Loucy (cell line): Measurements from ENCODE around the gene ADGRB3.

Experiments used
- H2AFZ ChIP-seq: fragments of 200-600 bp; sonication (generic); 2 replicates; pipeline ENCODE4 v1.6.0; 2016; ENCODE audit warnings: antibody characterized with exemption, mild to moderate bottlenecking, low read length, moderate library complexity
- H3F3A ChIP-seq: fragments of 200-600 bp; 2 replicates; pipeline ENCODE4 v1.6.0; 2016; ENCODE audit warnings: antibody characterized with exemption, low read depth, mild to moderate bottlenecking
- H3K27me3 ChIP-seq: fragments of 200-600 bp; sonication (generic); 2 replicates; pipeline ENCODE4 v1.6.1; 2014; ENCODE audit warnings: low read length, mild to moderate bottlenecking; ENCODE audit not compliant: insufficient read depth, poor library complexity, severe bottlenecking
- H3K36me3 ChIP-seq: fragments of 200-600 bp; sonication (generic); 2 replicates; pipeline ENCODE4 v1.6.1; 2016; ENCODE audit warnings: low read length; ENCODE audit not compliant: insufficient read depth
- H3K4me1 ChIP-seq: fragments of 200-600 bp; sonication (generic); 2 replicates; pipeline ENCODE4 v1.5.1; 2014; ENCODE audit warnings: low read length, mild to moderate bottlenecking; ENCODE audit not compliant: insufficient read depth, poor library complexity, severe bottlenecking
- H3K4me2 ChIP-seq: fragments of 200-600 bp; sonication (generic); 2 replicates; pipeline ENCODE4 v1.6.0; 2014; ENCODE audit warnings: antibody characterized with exemption, low read length, low read depth, mild to moderate bottlenecking; ENCODE audit not compliant: poor library complexity, severe bottlenecking
- H3K4me3 ChIP-seq: fragments of 200-600 bp; sonication (generic); 2 replicates; pipeline ENCODE4 v1.5.1; 2014; ENCODE audit warnings: low read length, mild to moderate bottlenecking, mixed read lengths; ENCODE audit not compliant: poor library complexity, severe bottlenecking
- H3K79me2 ChIP-seq: fragments of 200-600 bp; sonication (generic); 2 replicates; pipeline ENCODE4 v1.6.1; 2014; ENCODE audit warnings: low read length; ENCODE audit not compliant: insufficient read depth
- H3K9ac ChIP-seq: fragments of 200-600 bp; sonication (generic); 2 replicates; pipeline ENCODE4 v1.6.0; 2014; ENCODE audit warnings: mild to moderate bottlenecking, low read depth, low read length, moderate library complexity; ENCODE audit not compliant: poor library complexity, severe bottlenecking
- H3K9me2 ChIP-seq: fragments of 200-600 bp; sonication (generic); replicated peaks from 2 replicates; pipeline ENCODE4 v1.6.1; 2016; ENCODE audit warnings: low read depth, low read length, mixed read lengths
- H3K9me3 ChIP-seq: fragments of 200-600 bp; sonication (generic); 2 replicates; pipeline ENCODE4 v1.6.1; 2014; ENCODE audit warnings: mild to moderate bottlenecking, antibody characterized with exemption, low read length, low read depth; ENCODE audit not compliant: insufficient read depth
- H4K20me1 ChIP-seq: fragments of 200-600 bp; sonication (generic); 2 replicates; pipeline ENCODE4 v1.6.0; 2014; ENCODE audit warnings: antibody characterized with exemption, low read length, mild to moderate bottlenecking; ENCODE audit not compliant: insufficient read depth, poor library complexity, severe bottlenecking
- EZH2phosphoT487 ChIP-seq: fragments of 200-600 bp; IDR thresholded peaks from 2 replicates; pipeline ENCODE4 v1.6.1; 2018; ENCODE audit warnings: antibody characterized with exemption, mild to moderate bottlenecking, moderate library complexity, borderline replicate concordance
- TF ChIP-seq, protein P1 (sequence below): fragments of 200-600 bp; sonication (generic); conservative IDR thresholded peaks from 2 replicates; pipeline ENCODE4 v1.5.1; 2014; ENCODE audit warnings: mild to moderate bottlenecking, antibody characterized with exemption, low read length

The ADGRB3 gene

DNA sequence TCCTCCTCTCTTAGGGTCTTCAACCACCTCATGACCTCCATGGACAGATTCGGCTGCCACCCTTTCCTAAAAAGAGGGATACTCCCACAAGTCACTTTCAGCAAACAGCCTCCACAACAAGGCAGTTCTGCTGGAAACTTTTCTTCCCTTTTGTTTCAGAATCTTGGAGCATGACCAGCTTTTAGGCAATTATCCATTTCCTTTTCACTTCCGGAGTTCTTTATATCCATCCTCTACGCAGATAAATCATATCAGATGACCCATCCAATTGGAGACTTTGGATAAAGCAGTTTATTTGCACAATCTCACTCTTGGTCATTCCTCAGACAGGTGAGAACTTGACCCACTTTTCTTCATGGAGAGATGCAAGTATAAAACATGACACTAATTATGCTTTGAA, 763.2 kb downstream of the ADGRB3 start:
- Histone ChIP-seq H3K4me2 (no peak overlapping the region), H3K4me1 (no peaks in the 10 kb centered on the region), H3K9me3 (no peaks in the 10 kb centered on the region), H2AFZ (no peak overlapping the region), H3K9ac (no peak overlapping the region), H4K20me1 (no peaks in the 10 kb centered on the region), H3K79me2 (no peaks in the 10 kb centered on the region), H3K9me2 (no peaks in the 10 kb centered on the region), H3K27me3 (no peaks in the 10 kb centered on the region), H3F3A (no peaks in the 10 kb centered on the region), H3K4me3 (no peak overlapping the region), H3K36me3 (no peaks in the 10 kb centered on the region)
- no peak for TF ChIP-seq EZH2phosphoT487
- TF ChIP-seq, protein P1, sequence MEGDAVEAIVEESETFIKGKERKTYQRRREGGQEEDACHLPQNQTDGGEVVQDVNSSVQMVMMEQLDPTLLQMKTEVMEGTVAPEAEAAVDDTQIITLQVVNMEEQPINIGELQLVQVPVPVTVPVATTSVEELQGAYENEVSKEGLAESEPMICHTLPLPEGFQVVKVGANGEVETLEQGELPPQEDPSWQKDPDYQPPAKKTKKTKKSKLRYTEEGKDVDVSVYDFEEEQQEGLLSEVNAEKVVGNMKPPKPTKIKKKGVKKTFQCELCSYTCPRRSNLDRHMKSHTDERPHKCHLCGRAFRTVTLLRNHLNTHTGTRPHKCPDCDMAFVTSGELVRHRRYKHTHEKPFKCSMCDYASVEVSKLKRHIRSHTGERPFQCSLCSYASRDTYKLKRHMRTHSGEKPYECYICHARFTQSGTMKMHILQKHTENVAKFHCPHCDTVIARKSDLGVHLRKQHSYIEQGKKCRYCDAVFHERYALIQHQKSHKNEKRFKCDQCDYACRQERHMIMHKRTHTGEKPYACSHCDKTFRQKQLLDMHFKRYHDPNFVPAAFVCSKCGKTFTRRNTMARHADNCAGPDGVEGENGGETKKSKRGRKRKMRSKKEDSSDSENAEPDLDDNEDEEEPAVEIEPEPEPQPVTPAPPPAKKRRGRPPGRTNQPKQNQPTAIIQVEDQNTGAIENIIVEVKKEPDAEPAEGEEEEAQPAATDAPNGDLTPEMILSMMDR = no peak

DNA sequence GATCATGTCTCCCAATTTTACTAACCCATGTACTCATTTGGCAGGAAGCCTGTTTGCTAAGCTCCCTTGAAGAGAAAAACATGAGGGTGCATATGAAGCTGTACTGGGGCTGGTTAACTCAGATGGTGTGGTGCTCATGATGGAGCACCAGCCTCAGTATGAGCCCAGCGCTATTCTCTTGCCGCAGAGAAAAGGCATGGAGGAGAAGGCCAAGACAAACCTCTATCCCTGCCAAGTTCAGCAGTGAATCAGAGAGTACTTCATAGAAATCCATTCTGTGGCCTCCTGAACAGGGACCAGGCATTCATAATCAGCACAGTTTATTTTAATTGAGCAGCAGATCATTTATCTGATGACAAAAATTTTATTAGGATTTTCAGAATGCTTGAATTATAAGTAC, 763.6 kb downstream of the ADGRB3 start:
- Histone ChIP-seq H3K4me1 (no peaks in the 10 kb centered on the region), H3K4me2 (no peak overlapping the region), H2AFZ (no peak overlapping the region), H3K9ac (no peak overlapping the region), H3K79me2 (no peaks in the 10 kb centered on the region), H3F3A (no peaks in the 10 kb centered on the region), H3K27me3 (no peaks in the 10 kb centered on the region), H4K20me1 (no peaks in the 10 kb centered on the region), H3K9me3 (no peaks in the 10 kb centered on the region), H3K4me3 (no peak overlapping the region), H3K36me3 (no peaks in the 10 kb centered on the region), H3K9me2 (no peaks in the 10 kb centered on the region)
- TF ChIP-seq EZH2phosphoT487 = no peak
- TF ChIP-seq, protein P1 = no peak

DNA sequence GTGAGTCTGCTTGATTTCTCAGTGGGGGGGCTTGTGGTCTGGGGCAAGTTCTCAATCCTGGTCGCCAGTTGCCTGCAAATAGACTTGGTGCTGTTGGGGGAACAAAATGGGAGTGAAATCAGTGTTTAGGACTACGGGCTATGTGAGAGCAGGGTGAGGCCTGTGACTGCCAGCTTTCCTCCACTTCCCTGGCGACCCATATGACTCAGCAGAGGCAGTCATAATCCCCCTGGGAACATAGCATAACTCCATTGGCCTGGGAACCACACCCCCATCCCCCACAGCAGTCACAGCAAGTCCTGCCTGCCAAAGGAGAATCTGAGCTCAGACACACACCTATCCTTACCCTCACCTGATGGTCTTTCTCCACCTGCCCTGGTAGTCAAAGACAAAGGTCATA, 773.8 kb downstream of the ADGRB3 start:
- no peaks in the 10 kb centered on the region for H4K20me1 ChIP-seq
- no peak overlapping the region for H2AFZ ChIP-seq
- no peaks in the 10 kb centered on the region for H3K79me2 ChIP-seq
- H3K4me2 ChIP-seq = no peak overlapping the region
- no peaks in the 10 kb centered on the region for H3K9me2 ChIP-seq
- no peak overlapping the region for H3K4me3 ChIP-seq
- no peaks in the 10 kb centered on the region for H3F3A ChIP-seq
- H3K4me1 ChIP-seq = no peaks in the 10 kb centered on the region
- H3K27me3 ChIP-seq = no peaks in the 10 kb centered on the region
- H3K36me3 ChIP-seq = no peaks in the 10 kb centered on the region
- H3K9me3 ChIP-seq = no peaks in the 10 kb centered on the region; the same call in 1 of the 2 replicates
- TF ChIP-seq, protein P1 = no peak
- no peak for TF ChIP-seq EZH2phosphoT487
- no peak overlapping the region for H3K9ac ChIP-seq
